CD4-positive, alpha-beta T cell treated with Interleukin-15 for 1 hour (primary cell): Measurements from ENCODE around the gene TNFSF9.
"Not testable (repeated sequence)": the region's sequence is repeated elsewhere in the genome, so short reads cannot be mapped to it uniquely, and the experiment has no call there.

Experiments used
- DNase-seq: peaks from one replicate; pipeline ENCODE4 v3.0.0-alpha.2; 2020

The TNFSF9 gene

DNA sequence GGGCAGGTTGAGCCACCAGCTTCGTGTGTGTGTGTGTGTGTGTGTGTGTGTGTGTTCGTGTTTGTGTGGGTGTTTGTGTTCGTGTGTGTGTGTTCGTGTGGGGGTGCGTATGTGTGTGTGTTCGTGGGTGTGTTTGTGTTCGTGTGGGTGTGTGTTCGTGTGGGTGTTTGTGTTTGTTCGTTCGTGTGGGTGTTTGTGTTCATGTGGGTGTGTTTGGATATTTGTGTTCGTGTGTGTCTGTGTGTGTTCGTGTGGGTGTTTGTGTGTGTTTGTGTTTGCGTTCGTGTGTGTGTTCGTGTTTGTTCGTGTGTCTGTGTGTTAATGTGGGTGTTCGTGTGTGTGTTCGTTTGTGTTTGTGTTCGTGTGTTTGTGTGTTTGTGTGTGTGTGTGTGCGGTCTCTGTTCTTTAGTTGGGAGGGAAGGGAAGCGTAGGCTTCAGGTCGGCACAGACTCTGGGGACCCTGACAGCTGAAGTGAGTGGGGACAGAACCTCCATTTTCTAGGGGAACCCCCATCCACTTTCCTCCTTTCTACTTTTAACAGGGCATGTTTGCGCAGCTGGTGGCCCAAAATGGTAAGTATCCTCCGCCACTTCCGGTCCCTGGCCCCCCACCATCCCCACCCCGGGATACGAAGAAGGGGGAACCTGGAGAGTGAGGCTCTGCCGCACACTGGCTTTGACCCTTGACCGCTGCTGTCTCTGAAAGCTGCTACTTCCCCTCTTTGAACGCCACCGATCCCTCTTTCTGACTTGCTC is 1.6 kb downstream of the TNFSF9 start:
- peak; percentile 57 for DNase-seq

GRCh38 chr19:6533000-6533328 is 2.1 kb downstream of the TNFSF9 start:
- DNase-seq = no peak

- no peak for DNase-seq
These were observed 3.1 kb downstream of the TNFSF9 start for GRCh38 chr19:6533746-6534418.

- DNase-seq = no peak
These were observed 3.7 kb downstream of the TNFSF9 start for GRCh38 chr19:6534451-6535093.

DNA sequence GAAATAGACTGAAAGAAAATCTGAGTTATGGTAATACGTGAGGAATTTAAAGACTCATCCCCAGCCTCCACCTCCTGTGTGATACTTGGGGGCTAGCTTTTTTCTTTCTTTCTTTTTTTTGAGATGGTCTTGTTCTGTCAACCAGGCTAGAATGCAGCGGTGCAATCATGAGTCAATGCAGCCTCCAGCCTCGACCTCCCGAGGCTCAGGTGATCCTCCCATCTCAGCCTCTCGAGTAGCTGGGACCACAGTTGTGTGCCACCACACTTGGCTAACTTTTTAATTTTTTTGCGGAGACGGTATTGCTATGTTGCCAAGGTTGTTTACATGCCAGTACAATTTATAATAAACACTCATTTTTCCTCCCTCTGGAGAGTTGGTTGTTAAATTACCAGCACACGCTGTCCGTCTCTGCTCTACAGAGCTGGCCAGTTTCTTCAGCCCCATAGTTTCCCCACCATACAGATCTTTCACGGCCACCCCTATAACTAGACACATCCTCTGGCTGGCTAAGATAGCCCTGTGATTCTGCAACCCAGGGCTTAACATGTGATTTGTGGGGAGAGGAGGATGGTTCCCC is 4.8 kb downstream of the TNFSF9 start:
- DNase-seq = no peak

GRCh38 chr19:6539514-6539913 is 8.7 kb downstream of the TNFSF9 start:
- DNase-seq = no peak

DNA sequence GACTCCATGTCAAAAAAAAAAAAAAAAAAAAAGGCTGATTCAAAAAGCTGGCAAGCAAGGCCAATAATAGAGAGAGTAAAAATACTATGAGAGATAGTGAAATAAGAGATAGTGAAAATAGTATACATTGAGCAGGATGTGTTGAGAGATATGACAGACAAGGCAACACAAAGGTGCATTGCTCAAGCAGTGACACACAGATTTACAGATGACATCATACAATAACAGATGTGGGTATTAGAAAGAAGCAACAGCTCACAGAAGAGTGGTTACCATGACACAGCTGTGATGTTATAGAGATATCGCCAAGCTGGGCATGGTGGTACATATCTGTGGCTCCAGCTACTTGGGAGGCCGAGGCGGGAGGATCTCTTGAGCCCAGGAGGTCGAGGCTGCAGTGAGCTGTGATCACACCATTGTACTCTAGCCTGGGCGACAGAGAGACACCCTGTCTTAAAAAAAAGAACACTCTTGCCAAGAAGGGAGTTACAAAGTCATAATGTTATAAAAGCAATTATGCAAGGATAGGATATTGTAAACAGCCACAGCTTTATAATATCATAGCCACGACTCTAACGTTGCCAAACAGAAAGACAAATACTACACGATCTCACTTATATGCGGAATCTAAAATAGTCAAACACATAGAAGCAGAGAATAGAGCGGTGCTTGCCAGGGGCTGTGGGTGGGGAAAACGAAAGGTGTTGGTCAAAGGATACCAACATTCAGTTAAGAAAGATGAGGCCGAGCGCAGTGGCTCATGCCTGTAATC is 10.3 kb downstream of the TNFSF9 start:
- DNase-seq = no peak

- no peak for DNase-seq
These were observed 13.1 kb downstream of the TNFSF9 start for GRCh38 chr19:6543866-6544347.

GRCh38 chr19:6550679-6551078 is 19.9 kb downstream of the TNFSF9 start:
- DNase-seq = not testable (repeated sequence)

DNA sequence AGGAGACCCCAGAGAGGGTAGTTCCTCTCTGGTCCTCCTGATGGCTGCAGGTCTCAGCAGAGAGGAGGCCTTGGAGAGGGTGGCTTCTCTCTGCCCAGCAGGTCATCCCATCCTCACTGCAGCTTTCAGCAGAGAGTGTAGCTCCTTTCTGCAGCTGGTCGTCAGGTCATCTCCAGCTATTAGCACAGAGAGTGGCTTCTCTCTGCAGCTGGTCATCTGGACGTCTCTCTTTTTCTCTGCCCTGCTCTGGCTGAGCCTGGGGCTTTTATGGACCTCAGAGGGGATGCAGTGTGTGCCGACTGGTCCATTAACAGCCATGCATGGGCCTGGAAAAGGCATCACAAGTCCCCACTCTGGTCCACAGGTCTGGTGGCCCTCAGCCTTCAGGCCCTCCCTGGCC is 20.3 kb downstream of the TNFSF9 start:
- DNase-seq = no peak

DNA sequence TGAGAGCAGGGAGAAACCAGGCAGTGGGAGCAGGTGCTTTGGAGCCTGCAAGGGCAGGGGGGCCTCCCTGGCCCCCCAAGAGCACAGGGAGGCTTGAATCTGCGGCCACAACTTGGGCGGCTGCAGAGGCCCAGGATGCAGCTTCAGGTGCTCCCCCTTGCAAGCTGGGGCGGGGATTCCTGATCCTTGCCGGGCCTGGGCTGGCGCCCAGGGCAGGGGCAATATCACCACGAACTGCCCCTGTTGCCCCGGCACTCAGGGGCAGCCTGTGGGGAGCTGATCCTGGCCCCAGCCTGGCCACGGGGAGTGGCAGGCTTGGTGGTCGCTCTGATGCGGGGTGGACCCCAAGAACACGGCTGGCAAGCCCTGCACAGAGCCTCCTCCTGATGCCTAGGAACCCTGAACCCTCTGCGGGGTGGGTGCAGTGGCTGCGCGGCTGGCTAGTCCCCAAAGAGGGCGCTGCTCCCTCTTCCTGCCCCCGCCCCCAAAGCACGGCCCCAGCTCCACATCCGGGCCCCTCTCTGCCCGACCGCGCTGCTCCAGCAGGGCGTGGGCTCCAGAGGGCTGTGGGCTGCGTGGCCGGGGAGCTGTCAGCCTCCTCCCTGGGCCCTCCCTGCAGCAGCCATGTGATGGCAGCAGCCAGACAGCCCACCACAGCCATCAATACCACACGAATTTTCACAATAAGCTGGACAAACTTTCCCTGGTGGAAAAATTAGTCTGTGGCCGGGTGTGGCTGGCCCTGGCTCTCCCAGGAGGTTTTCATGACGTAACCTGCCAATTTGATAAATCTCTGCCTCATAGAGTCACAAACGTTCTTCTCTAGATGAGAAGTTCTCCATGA is 21.0 kb downstream of the TNFSF9 start:
- peak; percentile 53 for DNase-seq

GRCh38 chr19:6556043-6556449 is 25.2 kb downstream of the TNFSF9 start:
- no peak for DNase-seq

- no peak for DNase-seq
These were observed 25.8 kb downstream of the TNFSF9 start for GRCh38 chr19:6556480-6557195.

DNA sequence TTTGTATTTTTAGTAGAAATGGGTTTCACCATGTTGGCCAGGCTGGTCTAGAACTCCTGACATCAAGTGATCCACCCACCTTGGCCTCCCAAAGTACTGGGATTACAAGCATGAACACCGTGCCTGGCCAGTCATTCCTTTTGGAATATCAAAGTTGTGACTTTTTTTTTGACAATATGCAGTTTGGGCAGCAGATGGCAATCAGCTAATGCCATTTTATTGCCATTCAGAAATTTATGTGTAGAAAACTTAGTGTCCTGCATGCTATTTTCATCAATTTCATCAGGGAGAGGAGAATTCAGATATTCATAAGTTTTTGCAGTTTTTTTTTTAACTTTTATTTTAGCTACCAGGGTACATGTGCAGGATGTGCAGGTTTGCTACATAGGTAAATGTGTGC is 31.6 kb downstream of the TNFSF9 start:
- not testable (repeated sequence) for DNase-seq

DNA sequence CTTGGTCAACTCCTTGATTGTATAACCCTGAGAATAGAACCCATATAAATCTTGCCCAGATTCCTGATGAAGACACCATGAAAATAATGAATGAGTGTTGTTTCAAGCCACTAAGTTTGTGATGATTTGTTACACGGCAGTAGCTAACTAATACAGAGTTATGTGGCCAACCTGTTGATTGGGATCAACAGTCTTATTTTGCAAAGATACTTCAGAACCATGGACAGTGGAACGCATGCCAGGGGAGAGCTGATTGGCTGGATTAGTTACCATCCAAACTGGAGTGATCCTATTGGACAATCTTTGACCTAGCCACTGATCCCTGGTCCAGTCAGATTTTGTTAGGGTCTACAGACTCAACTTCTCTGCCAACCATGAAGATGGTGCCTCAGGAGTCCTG is 33.6 kb downstream of the TNFSF9 start:
- DNase-seq = no peak

DNA sequence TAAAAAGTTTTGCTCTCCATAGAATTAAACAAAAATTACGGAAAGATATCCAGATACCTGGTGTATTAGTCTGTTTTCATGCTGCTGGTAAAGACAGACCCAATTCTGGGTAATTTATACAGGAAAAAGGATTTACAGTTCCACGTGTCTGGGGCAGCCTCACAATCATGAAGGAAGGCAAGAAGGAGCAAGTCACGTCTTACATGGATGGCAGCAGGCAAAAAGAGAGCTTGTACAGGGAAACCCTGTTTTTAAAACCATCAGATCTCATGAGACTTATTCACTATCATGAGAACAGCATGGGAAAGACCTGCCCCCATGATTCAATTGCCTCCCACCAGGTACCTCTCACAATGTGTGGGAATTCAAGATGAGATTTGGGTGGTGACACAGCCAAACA is 35.9 kb downstream of the TNFSF9 start:
- not testable (repeated sequence) for DNase-seq

- no peak for DNase-seq
These were observed 37.2 kb downstream of the TNFSF9 start for GRCh38 chr19:6568010-6568526.

- no peak for DNase-seq
These were observed 38.0 kb downstream of the TNFSF9 start for GRCh38 chr19:6568816-6569215.

- DNase-seq = no peak
These were observed 39.9 kb downstream of the TNFSF9 start for GRCh38 chr19:6570764-6571163.

GRCh38 chr19:6571167-6571566 is 40.3 kb downstream of the TNFSF9 start:
- no peak for DNase-seq

- DNase-seq = peak; percentile 64
These were observed 41.4 kb downstream of the TNFSF9 start for GRCh38 chr19:6572217-6572616.
